Esophagus mucosa (tissue), 1 donor: Measurements from ENCODE around the gene TMTC2. TPM values are rescaled to one million over a fixed set of nuclear protein-coding genes. Genes with fewer than 3 reads are reported as not detected.
A peak's percentile ranks its signal among the peaks of the same experiment; 100 is the strongest.
"Not testable (repeated sequence)": the region's sequence is repeated elsewhere in the genome, so short reads cannot be mapped to it uniquely, and the experiment has no call there.

Experiments
- ATAC-seq: fragments of 200-7000 bp; cut with Tn5 transposase; one replicate; pipeline ENCODE4 v1.9.1; 2020
- total RNA-seq: library from RNA; stranded (reverse); gene quantifications from one replicate; pipeline ENCODE4 v1.2.4, GENCODE V29; 2023
- donor health status: DM: yes; HTN: yes; CAD: no.

The TMTC2 gene
- total RNA-seq, 1 donor from 2014 or later: 17.5 TPM

- no peak for ATAC-seq
Measured at GRCh38 chr12:82793751-82794281, 107.1 kb downstream of the TMTC2 start.

- no peak for ATAC-seq
Measured at GRCh38 chr12:82797480-82797879, 110.8 kb downstream of the TMTC2 start.

DNA sequence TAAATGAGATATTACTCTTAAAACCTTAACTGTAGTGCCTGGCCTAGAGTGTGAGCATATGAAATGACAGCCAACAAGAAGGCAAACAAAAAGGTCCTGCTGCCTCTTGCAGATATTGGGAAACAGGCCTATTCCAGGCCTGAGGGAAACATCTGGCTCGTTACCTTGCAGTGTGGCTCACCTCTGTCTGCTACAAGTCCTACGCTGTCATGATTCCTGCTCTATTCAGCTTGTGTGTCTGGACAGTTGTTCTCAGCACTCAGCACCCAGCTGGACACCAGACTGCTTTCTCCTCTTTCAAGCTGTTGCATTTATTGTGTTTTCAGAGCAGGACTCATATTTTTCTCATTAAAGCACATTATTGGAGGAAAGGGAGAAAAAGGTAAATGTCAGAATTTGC lies 113.5 kb downstream of the TMTC2 start:
- peak; percentile 73 for ATAC-seq

DNA sequence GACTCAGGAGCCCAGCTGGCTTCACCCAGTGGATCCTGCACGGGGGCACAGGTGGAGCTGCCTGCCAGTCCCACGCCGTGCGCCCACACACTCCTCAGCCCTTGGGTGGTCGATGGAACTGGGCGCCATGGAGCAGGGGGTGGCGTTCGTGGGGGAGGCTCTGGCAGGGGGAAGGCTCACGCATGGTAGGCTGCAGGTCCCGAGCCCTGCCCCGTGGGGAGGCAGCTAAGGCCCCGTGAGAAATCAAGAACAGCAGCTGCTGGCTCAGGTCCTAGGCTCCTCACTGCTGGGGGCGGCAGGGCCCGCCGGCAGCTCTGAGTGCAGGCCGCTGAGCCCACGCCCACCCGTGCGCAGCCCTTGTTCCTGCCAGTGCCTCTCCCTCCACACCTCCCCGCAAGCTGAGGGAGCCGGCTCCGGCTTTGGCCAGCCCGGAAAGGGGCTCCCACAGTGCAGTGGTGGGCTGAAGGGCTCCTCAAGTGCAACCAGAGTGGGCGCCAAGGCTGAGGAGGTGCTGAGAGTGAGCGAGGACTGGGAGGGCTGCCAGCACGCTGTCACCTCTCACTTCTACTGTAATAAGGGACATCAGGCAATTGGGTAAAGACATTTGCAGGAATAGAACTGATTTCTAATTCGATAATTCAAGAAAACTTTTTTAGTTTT lies 115.4 kb downstream of the TMTC2 start:
- no peak for ATAC-seq

DNA sequence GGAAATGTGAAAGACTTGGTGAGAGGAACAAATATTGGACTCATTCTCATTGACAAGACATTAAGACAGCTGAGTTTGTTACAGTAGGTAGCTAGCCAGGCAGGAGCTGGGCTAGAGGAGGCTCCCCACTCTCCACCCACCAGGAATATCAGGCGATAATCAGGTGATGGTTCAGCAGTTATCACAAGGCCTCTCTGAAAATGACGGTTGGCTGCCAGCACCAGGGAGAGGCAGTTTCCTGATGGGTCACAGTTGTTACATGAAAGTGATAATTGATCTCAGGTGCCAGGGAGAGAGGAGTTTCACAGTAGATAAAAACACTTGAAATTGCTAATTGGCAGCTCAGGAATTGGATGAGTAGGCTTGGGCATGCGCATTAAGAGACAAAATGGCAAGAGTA lies 116.5 kb downstream of the TMTC2 start:
- peak; percentile 10 for ATAC-seq

GRCh38 chr12:82804601-82805000 lies 117.9 kb downstream of the TMTC2 start:
- no peak for ATAC-seq

- ATAC-seq: peak; percentile 37
Measured at GRCh38 chr12:82805004-82805403, 118.3 kb downstream of the TMTC2 start.

GRCh38 chr12:82805812-82806497 lies 119.2 kb downstream of the TMTC2 start:
- ATAC-seq: peak; percentile 23

GRCh38 chr12:82807132-82807737 lies 120.5 kb downstream of the TMTC2 start:
- no peak for ATAC-seq

DNA sequence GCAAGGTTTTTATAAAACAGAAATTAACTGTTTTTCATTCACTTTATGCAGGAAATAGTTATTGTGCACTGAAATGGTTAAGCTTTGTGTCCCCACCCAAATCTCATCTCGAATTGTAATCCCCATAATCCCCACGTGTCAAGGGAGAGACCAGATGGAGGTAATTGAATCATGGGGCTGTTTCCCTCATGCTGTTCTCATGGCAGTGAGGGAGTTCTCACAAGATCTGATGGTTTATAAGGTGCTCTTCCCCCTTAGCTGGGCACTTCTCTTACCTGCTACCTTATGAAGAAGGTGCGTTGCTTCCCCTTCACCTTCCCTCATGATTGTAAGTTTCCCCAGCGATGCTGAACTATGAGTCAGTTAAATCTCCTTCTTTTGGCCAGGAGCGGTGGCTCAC lies 123.9 kb downstream of the TMTC2 start:
- ATAC-seq: no peak

DNA sequence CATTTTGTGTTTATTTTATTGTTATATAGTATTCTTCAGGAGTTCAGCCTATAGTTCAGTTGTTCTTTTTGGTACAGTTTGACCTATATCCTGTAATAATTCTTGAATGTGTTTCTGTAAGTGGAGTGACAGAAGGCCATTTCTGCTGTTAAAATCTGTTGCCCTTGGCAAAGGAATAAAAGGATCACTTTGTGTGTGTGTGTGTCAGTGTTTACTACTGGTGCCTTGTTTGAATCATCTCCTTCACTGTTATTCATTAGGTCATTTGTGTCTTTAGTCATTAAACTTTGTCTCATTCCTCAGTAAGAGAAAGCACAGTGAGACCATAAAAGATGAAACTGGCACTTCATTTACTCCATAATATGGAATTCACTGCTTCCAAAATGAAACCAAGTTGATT lies 130.7 kb downstream of the TMTC2 start:
- no peak for ATAC-seq

DNA sequence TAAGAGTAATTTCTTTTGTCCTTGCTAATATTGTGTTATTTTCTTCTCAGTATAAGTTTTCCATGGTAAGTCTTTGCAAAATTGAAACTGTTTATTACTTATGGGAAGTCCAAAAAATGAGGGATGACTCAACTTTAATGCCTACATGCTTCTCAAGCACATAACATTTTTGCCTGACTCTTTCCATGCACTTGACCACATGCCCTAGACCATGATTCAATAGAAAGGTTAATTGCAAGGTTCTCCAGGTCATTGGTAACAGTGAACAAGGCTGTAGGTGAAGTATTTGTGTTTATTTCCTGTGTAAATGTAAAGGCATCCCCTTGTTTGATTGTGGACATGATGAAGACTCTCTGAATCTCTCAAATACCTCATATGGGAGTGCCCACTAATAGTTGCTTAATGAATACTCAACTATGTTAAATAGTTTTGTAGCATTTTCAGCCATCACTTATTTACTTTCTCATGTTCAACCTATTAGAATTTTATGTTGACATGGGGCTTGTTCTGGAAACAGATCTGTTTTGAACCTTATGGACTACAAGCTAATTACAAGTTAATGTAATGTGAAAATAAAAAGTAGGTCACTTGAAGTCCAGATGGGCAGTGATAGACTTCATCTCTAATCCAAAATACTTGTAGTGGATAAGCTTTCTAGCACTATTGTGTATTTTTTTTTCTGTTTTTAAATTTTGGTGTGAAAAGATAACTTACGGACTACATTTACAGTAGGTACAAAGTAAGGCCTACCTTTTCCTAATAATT lies 131.7 kb downstream of the TMTC2 start:
- ATAC-seq: no peak

- ATAC-seq: no peak
Measured at GRCh38 chr12:82826505-82826904, 139.8 kb downstream of the TMTC2 start.

GRCh38 chr12:82832096-82832495 lies 145.4 kb downstream of the TMTC2 start:
- ATAC-seq: no peak

DNA sequence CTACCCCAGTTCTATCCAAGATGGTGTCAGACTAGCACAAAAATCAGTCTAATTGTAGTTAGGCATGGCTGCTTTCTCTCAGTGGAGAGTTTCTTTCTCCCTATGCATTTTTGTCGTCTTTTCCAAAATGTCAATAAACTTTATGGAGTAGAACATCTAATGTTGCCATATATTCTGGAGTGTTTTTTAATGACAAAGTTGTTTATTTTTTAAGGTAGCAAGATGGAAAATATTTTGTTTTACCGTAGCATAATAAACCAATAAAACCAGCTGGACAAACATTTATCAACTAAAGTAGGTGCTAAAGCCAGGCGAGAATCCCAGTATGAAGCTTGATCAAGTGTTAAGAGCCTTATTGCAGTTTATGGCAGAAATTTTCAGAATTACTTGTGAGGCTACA lies 146.3 kb downstream of the TMTC2 start:
- no peak for ATAC-seq

- no peak for ATAC-seq
Measured at GRCh38 chr12:82833481-82833880, 146.8 kb downstream of the TMTC2 start.

DNA sequence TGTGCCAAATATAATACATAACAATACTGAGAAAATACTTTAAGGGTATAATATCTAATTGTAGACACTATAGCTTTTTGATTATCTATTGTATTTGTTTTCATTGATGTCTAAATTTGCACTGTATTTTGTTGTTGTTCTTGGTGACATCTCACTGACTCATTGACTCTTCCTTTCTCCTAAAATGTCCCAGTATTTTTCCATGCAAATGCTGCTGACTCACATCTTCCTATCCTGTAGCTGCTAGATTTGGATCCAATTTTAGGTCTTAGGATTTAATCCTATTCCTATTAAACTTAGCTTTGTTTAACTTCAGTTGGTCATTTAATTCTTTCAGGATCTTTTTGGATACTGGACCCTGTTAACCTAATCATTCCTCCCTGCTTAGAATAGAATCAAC lies 148.5 kb downstream of the TMTC2 start:
- ATAC-seq: no peak

DNA sequence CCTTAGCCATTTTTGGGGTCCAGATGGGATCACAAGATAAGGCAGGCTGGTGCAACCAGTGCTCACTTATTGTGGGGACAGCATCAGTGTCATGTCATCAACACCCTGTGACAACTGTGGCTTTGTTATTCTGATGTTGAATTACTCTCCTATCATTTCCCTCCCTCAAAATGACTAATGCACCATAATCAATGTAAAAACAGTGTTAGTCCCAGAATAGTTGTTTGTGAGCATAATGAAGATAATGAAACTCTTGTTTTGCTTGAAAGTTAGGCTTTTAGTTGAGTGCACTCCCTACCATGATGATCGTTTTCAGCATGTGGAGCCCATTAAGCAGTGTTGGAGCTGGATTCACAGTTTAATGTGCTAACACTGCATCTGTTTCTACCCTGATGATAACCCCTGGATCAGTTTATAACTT lies 151.4 kb downstream of the TMTC2 start:
- no peak for ATAC-seq

- no peak for ATAC-seq
Measured at GRCh38 chr12:82838827-82839226, 152.1 kb downstream of the TMTC2 start.

DNA sequence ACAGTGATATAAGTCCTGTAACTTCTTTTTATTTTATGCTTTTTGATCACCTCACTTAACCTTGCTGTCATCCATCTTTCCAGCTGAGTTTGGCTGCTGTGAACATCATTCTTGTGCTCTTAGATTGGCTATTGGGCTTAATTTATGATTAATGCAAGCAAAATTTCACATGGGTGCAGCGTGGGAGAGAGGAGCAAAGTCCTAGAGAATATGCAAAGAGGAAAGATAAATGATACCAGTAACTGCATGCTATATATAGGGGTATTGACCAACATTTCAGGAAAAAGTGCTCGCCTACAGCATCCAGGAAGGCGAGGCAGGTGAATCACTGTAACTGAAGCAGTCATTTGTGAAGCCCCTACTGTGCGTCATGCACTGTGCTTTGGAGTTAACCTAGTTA lies 153.1 kb downstream of the TMTC2 start:
- ATAC-seq: no peak

DNA sequence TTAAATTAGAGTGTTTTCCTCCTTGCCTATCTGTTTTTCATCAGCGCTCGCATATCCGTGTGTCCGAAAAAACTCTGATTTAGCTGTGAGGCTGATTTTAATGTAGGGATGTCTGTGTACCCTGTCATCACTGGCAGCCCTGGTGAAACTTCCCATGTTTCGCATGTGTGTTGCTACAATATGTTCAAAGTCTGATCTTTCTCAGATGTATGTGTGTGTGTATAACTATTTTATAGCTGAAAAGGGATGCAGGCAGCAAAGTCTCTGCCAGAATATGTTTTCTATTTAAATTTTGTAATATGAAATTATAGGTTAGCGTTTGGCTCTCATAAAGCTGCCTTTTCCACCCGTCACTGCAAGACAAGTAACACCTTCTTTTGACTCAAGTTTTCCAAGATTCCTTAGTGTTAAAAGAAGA lies 154.8 kb downstream of the TMTC2 start:
- no peak for ATAC-seq

DNA sequence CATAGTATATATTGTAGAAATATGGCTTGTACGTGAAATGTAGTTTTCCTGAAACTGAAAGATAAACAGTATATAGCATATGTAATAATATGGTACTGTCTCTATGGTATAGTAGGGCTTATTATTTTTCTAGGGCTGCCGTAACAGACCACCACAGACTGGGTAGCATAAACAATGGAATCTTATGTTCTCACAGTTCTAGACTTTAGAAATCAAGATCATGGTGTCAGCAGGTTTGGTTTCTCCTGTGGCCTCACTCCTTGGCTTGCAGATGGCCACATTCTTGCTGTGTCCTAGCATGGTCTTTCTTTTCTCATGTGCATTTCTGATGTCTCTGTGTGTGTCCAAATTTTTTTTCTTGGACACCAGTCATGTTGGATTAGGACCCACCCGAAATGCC lies 155.8 kb downstream of the TMTC2 start:
- ATAC-seq: no peak

DNA sequence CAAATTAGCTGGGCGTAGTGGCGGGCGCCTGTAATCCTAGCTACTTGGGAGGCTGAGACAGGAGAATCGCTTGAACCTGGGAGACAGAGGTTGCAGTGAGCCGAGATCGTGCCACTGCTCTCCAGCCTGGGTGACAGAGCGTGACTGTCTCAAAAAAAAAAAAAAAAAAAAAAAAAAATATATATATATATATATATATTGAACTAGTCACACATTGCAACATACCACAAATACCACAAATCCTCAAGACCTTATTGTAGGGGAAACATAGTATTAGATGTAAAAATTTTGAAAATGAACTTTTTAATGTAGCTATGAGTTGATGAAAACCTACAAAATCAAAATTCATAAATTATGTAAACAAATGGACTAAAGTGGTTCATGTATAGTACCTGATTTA lies 158.4 kb downstream of the TMTC2 start:
- not testable (repeated sequence) for ATAC-seq
